Endometrial microvascular endothelial cells (primary cell): Measurements from ENCODE around the gene CARS1. TPM values are rescaled to one million over a fixed set of nuclear protein-coding genes. Genes with fewer than 3 reads are reported as not detected.

Experiments used
- in situ Hi-C: cut with HindIII; loops from 2 replicates; pipeline ENCODE4 v1.10.0; 2017; ENCODE audit warnings: low sequenced_read_pairs, low pct_unique_long_range_greater_than_20kb; ENCODE audit errors: inconsistent ontology term
- total RNA-seq: library from RNA; depleted of rRNA; stranded (reverse); fragments of >200 nt; gene quantifications from one replicate; pipeline ENCODE4 v1.2.3, GENCODE V29; 2015; ENCODE audit errors: inconsistent ontology term

CARS1 gene
- total RNA-seq, 1 donor from 2014 or later = 47.0 TPM

DNA sequence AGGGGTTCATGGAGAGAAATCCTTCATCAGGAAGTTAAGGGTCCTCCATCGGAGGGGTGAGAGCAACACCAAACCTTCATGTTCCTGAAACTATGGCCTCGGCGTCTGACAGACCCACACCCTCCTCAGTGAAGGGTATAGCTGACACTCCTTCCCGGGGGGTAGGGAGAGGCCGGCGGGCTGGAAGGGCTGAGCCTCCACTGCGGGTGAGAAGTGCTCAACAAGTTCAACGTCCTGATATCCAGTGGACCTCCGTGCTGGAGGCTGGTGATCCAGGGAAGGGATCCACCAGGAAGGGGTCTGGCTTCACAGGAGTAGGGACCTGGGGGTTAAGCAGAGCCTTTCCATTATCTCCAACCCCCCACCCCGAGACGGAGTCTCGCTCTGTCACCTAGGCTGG lies 12.3 kb downstream of the CARS1 start:
- in situ Hi-C loops = no loop called here

DNA sequence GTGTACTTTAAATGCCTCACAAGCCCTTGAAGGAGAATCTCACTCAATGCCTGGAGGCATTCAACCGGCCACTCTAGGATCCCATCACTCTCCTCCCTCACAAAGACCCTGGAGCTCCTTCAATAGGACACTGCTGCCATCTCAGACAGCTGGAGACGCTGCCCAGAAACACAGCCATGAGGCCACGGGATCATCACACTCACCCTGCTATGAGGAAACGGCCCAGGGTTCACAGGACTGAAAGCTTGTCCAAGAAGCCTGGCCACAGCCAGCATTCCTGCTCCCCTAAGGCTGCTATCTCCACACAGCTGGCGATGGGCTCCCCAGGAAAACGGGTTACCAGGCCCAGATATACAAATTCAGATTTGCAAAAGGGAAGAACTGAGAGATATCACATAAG lies 13.2 kb downstream of the CARS1 start:
- in situ Hi-C loops = no loop called here

DNA sequence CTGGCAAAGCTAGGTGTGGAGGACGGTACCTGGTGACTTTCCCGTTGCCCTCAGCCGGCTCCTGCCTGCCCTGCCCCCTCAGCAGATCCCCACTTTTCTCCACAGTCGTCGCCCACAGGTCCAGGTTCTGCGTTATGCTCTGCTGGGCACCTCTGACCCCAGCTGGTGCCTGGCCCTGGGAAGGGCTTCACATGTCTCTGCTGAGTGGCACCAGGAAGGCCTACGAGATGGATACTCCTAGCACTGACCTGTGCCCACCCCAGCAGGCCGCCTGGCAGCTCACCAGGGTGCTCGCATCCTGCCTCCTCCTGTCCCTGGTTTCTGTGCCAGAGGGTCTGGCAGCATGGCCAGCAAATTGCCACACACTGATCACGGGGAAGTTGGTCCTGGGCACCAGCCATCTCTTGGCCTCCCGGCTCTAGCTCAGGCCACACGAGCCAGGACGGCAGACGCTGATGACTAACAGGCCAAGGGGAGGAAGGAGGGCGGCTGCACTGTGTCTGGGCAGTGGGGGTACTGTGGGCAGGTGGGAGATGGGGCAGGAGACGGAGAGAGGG lies 13.8 kb downstream of the CARS1 start:
- in situ Hi-C loops = no loop called here

DNA sequence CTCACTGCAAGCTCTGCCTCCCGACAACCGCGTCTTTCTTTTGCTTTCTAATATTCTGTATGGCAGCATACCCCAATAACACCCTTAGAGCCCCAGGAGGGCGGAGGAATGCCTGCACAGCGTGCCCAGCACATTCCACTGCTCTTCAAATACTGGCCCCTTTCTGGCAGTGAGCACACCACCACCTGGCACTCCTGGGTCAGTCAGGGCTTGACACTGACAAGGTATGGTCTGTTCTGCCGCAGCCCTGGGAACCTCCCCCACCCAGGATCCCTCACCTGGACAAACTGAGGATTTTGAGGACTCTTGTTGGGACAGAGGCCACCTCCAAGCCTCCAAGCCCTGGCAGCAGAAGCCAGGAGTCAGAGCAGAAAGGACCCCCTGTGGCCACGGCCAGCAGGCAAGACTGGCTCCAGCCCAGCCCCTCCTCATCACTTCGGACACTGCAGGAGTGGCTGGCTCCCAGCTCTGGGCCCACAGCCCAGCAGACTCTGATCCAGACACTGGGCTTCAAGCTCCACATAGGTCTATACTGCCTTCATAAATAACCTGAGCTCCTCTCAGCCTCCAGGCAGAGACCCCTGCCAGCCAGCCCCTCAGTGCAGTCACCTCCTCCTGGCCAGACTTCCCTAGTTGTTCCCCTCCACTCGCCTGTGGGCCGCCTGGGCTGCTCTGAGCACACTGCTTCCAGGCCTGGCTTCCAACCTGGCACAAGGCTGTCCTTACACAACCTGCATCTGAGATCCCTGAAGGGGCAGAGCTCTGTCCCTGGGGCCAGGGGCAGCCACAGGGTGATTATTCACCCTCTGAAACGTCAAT lies 14.5 kb downstream of the CARS1 start:
- in situ Hi-C loops = no loop called here

DNA sequence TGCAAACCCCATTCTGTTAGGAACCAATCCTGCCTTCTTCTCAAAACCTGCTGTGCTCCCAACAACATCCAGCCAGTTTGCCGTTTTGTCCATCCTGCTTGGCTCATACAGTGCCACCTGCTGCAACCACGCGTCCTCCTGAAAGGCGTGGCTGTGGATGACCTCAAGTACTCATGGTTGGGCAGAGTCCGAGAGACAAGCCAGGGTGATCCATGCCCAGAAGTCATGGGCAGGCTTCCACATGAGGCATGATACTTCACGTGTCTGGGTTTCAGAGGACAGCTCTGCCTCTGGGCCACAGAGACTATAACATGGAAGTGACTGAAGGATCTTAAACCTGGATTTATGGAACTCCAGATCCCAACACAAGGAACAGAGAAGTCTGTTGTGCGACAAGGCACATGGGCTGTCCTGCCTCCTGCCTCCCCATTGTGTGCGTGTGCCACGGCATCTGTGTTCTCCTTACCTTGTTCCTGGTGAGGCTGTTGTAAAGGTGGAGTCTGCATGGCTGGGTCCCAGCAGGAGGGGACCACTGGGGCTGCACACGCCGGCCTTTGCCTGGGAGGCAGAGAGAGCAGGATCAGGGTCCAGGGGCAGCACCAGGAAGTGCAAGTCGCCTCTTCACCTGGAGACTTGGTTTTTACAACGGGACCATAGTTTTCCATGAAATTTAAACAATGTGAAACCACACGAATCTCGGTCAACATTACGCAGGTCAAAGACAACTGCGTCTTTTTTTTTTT lies 15.4 kb downstream of the CARS1 start:
- in situ Hi-C loops = no loop called here

DNA sequence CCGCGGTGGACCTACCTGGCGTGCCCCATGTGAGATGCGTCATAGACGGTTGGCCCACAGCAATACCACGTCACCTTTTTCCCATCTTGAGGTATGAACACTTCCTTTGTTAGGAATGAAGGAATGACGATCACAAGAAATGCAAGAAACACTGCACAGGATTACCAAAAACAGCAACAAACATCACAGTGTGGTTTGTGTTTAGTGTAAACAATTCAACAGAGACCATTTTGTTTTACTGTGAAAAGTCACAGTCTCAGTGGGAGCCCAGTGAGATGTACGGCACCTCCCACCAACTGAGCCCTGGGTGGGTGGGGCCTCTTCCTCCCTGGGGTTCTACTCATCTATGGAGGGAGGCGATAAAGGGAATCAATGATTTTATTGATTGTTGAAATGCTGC lies 16.3 kb downstream of the CARS1 start:
- in situ Hi-C loops = no loop called here

DNA sequence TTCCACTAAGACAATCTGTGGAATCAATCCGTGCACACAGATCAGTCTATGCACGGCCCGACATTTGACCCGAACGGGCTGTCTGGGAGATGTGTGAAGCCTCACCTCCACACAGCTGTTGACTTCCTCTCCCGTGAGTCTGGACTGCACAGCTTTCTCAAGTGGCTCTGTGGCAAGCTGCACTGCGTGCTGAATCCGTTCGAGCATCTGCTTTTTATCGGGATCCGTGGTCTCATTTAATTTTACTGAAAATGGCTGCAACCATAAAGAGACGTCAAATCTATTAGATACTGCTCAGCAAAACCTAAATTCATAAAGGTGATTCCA lies 19.3 kb downstream of the CARS1 start:
- in situ Hi-C loops = no loop called here

DNA sequence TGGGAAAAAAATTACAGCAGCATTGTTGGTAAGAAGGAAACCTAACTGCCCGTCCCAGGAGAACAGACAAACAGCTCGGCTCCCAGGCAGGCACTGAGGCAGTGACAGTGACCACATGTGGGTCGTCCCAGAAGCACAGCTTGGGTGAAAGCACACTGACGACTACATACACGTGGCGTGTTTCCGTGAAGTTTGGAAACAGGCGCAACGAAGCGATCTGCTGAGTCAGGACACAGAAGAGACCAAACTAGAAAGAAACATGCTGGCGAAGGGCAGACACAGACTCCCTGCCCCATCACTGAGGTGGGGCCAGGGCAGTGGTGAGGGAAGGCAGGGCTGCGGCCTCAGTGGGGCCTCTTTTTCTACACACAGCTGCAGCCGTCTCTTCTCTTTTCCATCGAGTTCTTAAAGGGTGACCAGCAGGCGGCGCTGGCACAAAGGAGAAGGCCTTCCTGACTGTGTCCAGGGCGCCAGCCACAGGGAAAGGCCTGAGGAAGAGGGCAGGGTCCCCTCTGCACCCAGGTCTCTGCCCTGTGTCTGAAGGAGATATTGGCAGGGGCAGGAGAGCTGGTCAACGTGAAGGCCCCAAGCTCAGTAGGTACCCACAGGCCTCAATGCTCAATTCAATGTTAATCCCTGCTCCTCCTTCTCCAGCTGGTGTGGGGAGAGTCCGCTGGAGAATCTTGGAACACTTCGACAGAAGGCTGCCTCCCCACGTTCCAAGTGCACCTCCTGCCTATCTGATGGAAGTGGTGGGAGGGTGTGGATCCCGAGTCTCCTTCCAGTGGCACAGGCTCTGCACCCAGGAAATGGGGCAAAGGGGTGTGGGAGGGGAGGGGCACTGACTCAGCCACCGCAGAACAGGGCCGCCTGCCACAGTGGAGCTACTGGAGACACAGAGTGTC lies 19.9 kb downstream of the CARS1 start:
- in situ Hi-C loops = no loop called here

DNA sequence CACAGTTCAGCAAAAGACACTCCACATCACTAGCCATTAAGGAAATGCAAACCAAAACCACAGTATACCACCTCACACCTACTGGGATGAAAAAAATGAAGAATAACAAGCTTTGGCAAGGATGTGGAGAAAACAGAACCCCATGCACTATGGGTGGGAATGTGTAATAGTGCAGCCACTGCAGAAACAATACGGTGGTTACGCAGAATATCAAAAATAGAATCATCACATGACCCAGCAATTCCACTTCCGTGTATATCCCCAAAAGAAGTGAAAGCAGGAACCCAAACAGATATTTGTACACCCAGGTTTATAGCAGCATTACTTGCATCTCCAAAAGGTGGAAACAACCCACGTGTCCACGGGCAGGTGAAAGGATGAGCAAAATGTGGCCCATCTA lies 20.8 kb downstream of the CARS1 start:
- in situ Hi-C loops = no loop called here

DNA sequence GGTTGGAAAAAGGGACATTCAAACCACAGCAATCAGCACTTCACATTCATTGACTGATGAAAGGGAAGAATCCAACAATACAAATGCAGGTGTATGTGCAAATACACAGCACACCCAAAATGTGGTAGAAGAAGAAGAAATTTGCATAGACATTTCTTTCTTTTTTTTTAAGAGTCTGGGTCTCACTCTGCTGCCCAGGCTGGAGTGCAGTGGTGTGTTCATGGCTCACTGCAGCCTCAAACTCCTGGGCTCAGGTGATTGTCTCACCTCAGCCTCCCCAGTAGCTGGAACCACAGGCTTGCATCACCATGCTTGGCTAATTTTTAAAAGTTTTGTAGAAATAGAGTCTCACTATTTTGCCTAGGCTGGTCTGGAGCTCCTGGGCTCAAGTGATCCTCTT lies 21.9 kb downstream of the CARS1 start:
- in situ Hi-C loops = no loop called here

DNA sequence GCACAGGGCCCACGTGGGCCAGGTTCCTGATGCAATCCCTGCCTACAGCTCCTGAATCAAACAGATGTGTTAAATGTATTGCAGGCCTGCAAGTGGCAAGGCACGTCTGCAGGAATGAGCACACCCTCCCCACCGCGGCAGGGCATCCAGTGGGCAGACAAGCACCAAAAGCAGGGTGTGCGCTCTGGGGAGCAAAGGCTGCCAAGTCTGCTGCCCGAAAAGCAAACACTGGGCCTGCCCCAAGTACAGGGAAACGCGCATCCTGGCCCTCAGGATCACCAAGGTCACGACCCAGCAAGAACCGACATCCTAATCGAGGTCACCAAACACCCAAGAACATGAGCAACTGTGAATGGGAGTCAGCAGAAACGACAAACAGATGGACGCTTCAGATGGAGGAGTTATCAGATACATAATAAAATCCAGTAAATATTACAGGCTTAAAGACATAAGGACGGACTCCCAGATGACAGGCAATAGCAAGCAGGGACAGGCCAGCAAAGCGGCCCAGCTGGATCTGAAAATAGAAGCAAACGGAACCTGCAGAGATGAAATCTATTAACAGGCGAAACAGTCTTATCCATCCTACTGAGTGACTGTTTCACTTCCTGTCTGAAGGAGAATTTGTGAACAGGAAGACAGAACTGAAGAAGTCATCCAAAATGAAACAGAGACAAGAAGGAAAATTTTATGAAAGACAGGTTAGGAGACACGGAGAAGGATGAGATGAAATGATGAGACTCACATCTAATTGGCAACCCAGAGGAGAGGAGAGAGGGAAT lies 26.7 kb downstream of the CARS1 start:
- in situ Hi-C loops = no loop called here

DNA sequence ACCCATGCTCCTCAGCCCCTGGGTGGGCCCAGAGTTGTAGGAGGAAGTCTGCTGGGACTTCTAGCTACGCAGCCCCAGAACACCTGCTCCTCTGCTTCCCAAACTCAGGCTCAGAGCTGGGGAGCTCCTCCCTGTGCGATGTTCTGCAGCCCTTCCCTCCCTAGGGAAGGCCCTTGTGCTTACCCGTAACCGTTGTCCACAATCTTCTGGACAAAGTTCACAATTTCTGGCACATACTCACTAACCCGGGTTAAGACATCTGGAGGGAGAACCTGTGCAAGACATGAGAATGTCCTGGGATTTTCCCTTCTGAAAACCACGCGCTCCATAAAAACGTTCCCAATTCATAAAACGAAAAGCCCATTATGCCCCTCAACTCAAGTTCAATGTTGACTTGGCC lies 28.4 kb downstream of the CARS1 start:
- in situ Hi-C loops = no loop called here

DNA sequence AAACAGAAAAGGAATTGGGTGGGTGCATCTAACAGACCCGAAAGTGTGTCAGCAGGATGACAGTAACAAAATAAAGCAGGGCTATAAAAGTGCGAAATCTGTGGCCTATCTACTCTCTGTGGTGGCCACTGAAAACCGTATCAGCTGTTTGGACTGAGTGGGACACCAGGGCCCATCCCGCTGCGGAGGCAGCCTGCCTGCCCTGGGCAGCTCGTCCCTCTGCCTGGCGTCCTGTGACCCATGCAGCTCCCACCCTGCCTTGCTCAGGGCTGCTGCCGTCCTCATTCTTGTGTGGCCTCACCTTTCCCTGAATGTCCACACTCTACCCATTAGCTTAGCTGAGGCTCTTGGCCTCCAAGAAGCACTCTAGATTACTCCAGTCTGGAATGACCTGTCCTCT lies 30.4 kb downstream of the CARS1 start:
- in situ Hi-C loops = no loop called here

DNA sequence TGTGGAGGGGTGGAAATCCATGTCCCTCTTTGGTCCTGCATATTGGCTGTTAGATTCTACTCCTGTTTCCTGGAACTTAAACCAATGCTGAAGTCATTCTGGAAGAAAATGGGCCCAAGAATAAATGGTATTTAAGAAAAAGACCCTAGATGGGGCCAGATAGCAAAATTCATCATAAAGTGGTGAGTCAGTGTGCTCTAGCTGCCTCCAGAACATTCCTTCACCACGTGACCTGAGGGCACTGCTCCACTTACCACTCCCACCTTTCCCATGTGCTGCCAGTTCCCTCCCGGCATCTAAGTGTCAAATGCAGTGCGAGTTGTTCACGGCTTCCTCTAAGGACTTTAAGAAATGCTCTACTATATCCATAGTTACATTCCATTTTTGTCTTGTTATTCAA lies 34.2 kb downstream of the CARS1 start:
- in situ Hi-C loops = no loop called here

DNA sequence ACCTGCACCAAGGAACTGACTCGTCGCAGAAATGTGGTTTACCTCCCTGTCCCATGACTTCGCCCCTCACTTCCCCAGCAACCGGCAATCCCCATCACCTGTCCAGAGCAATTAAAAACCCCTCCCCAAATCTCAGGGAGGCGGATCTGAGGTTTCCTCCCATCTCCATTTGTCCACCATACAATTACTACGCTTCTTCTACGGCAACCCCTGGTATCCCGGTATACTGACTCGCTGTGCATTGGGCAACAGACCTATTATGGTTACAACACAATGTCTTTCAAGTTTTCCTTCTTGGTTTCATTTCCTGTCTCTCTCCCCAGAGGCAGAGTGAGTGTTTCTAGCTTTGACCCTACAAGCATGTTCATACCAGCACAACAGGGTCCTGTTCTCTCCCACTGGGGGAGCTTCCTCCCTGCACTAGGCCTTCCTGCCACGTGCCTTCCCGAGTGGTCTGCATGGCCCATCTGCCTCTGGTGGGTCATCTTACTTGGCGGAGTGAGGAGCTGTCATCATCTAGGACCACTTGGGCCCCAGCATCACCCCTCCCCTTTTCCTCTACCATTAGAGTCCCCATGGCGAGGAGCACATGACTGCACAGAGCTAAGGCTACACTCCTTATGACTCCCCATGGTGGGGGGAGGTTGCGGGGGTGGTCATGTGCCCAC lies 34.8 kb downstream of the CARS1 start:
- in situ Hi-C loops = no loop called here

DNA sequence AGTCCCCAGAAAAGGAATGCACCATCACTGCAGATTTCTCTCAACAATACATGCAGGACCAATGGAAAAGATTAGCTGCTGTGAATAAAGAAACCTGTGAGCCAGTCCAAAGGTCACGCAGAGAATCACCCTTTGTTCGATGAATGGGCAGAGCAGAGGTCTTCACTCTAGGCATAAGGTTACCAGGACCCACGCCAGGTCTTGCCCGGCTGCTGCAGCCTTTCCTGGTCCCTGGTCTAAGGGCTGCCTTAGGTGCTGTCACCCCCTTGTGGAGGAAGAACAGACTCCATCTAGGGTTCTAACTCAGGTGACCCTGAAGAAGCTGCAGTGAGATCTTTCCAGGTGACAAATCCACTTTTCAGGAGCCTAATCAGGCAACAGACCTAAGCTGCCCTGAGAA lies 36.1 kb downstream of the CARS1 start:
- in situ Hi-C loops = no loop called here

DNA sequence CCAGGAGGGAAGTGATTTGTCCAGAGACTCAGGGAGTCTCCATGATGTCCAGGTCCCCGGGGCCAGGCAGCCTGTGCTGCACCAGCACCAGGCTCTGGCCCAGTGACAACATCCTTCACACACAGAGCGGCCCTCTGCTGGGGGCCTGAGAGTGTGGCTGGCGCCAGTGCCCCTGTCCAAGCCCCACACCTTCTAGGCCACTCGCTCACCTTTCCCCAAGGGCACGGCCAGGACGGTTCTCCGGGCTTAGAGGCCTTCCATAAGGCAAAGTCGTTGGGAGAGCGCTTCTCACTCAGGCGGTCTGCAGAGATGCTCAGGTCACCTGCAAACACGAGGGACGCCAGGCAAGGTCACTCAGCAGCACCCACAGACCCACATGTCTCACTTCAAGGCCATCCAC lies 37.2 kb downstream of the CARS1 start:
- in situ Hi-C loops = no loop called here

DNA sequence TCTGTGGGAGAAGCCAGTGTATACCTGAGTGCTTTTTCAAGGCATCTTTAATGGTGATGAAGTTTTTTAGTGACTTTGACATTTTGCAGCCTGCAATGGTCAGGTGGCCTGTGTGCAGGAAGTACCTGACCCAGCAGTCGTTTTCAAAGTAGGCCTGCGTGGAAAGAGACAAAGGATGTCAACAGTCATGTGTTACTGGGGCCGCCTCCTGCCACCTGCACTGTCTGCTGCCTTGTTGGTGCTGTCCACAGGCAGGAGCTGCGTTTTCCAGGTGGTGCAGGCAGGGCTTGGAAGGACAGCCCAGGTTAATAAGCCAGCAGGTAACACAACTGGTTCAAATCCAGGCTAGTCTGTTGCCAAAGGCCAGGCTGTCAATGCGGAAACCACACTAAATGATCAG lies 38.6 kb downstream of the CARS1 start:
- in situ Hi-C loops = no loop called here
